GM19463 (cell line): Measurements from ENCODE around the gene KAT2B.
A peak's percentile ranks its signal among the peaks of the same experiment; 100 is the strongest.

Experiments used
- ATAC-seq: cut with Tn5 transposase; IDR thresholded peaks from one replicate; pipeline ENCODE4 v1.9.1; 2021; ENCODE audit warnings: mild to moderate bottlenecking, moderate library complexity; ENCODE audit not compliant: unreplicated experiment

The KAT2B gene

GRCh38 chr3:20141316-20141715 is 101.1 kb downstream of the KAT2B start:
- no peak for ATAC-seq

DNA sequence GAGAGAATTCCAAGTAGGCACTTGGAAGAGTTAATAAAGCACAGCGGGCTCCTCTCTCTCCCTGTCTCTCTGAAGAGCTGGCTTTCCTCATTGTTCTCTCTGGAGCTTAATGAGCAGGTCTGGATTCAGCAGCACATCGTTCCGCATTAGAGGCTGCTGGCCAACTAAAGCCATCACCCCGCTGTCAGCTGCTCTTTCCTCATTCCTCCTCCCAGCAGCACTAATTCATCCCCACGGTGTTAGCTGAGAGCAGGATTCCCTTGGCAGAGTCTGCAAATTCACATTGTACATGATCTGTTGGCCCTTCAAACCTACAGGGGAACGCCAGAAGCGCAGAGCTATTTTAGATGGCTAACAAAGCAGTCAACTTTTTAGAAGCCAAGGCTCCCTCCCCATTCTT is 101.6 kb downstream of the KAT2B start:
- no peak for ATAC-seq

GRCh38 chr3:20142517-20142916 is 102.3 kb downstream of the KAT2B start:
- no peak for ATAC-seq

GRCh38 chr3:20143519-20143918 is 103.3 kb downstream of the KAT2B start:
- no peak for ATAC-seq

GRCh38 chr3:20145874-20146273 is 105.6 kb downstream of the KAT2B start:
- no peak for ATAC-seq

GRCh38 chr3:20146301-20146700 is 106.1 kb downstream of the KAT2B start:
- ATAC-seq, result no peak

- ATAC-seq, result no peak
Measured at GRCh38 chr3:20147361-20147760, 107.1 kb downstream of the KAT2B start.

- ATAC-seq, result no peak
Measured at GRCh38 chr3:20148466-20148865, 108.2 kb downstream of the KAT2B start.

- ATAC-seq, result no peak
Measured at GRCh38 chr3:20154078-20154477, 113.8 kb downstream of the KAT2B start.

DNA sequence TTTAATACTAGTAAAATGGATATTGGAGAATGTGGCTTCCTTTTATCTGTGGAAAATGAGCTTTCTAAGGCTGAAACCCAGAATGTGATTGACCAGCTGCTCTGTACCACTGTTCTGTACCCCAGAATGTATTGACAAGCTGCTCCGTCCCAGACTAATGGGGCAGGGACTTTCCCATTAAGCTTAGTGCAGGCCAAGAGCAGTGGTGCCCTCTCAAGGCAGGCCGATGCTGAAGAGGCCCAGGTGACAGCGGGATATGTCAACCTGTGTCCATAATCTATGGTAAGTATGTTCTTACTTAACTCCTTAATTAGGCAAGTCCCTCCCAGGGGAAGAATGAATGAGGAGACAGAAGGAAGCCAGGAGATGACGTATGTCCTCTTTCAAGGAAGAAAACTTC is 114.7 kb downstream of the KAT2B start:
- ATAC-seq, result no peak

- no peak for ATAC-seq
Measured at GRCh38 chr3:20160230-20160629, 120.0 kb downstream of the KAT2B start.

GRCh38 chr3:20161714-20162113 is 121.5 kb downstream of the KAT2B start:
- no peak for ATAC-seq

DNA sequence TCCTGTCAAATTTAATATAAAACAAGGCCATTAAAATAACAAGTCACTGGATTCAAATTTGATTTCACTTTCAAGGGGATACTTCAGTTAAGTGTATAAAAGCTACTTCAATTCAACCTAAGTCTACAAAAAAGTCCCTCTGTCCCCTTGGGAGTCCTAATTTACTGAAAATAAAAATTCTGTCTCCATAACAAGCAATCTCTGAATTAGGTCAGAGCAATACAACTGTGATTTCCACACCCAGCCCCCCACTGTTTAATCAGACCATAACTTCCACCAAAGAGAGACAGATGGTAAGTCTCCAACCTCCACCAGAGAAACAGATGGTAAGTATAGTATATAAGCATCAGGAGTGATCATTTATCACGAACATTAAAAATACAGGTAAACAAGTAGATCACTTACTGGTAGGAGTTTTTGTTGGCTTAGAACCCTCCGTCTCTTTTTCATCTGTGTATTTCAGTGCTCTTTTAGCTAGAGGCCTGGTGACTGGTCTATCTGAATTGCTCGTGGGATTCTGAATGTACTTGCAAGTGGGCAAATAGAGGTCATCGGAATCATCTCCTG is 133.7 kb downstream of the KAT2B start:
- ATAC-seq, result no peak

- ATAC-seq, result no peak
Measured at GRCh38 chr3:20181276-20181675, 141.0 kb downstream of the KAT2B start.

DNA sequence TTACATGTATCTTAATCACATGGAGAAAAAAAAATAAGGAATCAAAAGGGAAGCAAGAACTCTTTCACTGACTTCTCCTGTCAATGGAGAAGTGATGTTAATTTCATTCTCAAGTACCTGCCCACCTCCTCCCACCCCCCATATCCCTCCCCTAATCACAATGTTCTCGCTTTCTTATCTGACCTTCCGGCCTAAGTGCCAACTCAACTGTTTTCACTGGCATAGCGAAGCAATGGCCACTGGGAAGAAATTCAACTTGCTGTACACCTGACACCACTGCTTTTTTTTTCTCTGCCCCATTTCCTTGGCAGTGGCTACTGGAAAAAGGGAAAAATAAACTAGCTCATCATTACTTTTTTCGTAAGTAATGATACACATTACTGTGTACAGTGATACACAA is 142.0 kb downstream of the KAT2B start:
- ATAC-seq, result no peak

GRCh38 chr3:20185331-20185678 is 145.1 kb downstream of the KAT2B start:
- no peak for ATAC-seq

DNA sequence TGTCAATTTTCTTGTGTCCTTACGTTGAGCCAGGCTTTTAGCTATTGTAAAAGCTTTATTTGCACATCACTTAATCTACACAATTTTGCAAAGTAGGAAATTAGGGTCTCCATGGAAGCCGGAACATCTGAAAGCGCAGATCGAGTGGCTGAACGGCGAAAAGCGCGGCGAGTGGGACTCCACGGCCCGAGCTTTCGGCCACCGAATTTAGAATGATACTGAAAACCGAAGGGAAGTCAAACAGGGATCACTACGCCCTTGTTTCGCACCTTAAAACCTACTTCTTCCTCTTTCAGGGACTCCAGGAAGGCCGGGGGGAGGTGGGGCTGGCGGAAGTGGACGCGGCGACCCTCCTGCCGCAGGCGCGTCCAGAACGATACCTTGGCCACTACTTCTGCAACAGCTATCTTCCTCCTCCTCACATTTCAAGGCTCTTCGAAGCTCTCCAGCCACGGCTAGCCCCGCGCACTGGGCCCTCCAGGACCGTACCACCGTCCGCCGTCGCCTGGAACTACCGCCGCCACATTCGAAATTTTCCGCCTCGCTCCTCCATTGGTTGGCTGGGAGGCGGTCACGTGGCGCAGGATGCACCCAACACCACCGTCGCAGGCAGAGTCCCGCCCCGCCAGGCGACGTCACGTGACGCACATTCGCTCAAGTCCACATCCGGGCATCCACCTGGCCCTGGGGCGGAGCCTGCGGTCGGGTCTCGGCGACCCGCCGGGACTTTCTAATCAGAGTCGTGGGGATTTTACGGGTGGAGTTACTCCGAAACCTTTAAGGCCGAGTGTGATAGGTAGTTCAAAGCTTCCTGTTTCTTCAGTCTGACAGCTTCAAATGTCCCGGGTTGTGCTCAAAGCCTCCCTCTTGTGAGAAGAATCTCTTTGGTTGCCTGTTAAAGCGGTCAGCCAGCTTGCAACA is 145.7 kb downstream of the KAT2B start, which contains the start of gene SGO1:
SGO1 (minus strand) TSS at position 528 of the 921 bp plus-strand sequence. CDS start 2,179 bp downstream, outside the sequence.
- peak; percentile 92 for ATAC-seq

DNA sequence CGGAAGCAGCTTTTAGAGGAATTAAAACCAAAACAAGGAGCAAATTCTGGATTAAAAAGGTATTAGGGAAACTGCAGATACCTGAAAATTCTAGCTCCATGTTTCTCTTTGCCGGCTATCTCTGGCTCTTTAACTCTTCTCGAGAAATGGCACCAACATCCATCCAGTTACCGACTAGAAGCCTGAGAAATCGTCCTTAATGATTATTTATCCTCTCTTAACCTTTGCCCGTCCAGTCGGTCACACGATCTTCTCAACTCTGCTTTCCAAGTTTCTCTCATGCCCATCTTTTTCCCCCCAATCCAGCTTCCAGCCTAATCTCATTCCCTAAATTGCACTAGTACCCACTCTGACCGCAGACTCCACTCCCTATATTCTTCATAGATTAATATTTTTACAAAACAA is 146.4 kb downstream of the KAT2B start:
- ATAC-seq, result peak; percentile 2

GRCh38 chr3:20190991-20191390 is 150.7 kb downstream of the KAT2B start:
- no peak for ATAC-seq

GRCh38 chr3:20194793-20195460 is 154.7 kb downstream of the KAT2B start:
- ATAC-seq, result no peak

- no peak for ATAC-seq
Measured at GRCh38 chr3:20197775-20198174, 157.5 kb downstream of the KAT2B start.

DNA sequence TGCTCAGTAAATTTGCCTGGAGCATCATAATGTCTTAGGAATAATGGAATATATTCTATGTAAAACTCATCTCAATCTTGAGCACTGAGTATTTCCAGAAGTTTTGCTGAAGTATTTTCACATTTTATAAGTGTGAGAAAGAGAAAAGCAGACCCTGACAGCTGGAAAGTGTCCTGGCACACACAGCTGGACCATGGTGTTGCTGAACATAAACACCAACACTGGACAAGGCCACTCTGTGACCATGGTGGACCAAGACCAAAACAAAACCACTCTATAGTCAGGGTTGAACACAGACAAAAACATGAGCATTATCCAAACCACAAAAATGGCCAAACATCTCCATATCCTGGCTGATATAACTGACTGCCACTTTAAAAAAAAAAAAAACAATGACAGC is 160.9 kb downstream of the KAT2B start:
- ATAC-seq, result no peak
